ENCODE measurements around the gene PTPN11. TPM values are rescaled to one million over a fixed set of nuclear protein-coding genes. Genes with fewer than 3 reads are reported as not detected.

Gene PTPN11
- total and polyA plus RNA-seq, 2 of the 13 experiments (the other 11 are each of a cell fraction or from before 2014, with no cell fraction given), result 30.0 to 63.5 TPM

GRCh38 chr12:112446008-112446725 lies 27.4 kb downstream of the PTPN11 start:
- in situ Hi-C loops (cut with HindIII; ENCODE audit: extremely low pct_ligation_motif_present, low pct_unique_long_range_greater_than_20kb), result no loop called here
- 98% methylated on average over 3 of the region's 3 CpGs for WGBS (ENCODE audit: low lambda C conversion rate)
- Histone ChIP-seq H3K4me1 (ENCODE audit: insufficient read depth, low read length) (no peaks in the 10 kb centered on the region), H3K79me2 (ENCODE audit: insufficient read depth, low read length) (peaks cover 5% of the 10 kb centered on the region), H3K9ac (ENCODE audit: insufficient read depth, low read depth, low read length) (no peak overlapping the region), H3K9me3 (ENCODE audit: low read length) (no peaks in the 10 kb centered on the region), H3K4me3 (replicated peaks in 1 of 3; ENCODE audit: insufficient read depth in 1 of 3, low read depth in 2 of 3, low read length in 3 of 3) (no peak overlapping the region), H4K20me1 (ENCODE audit: insufficient read depth, low read length) (no peaks in the 10 kb centered on the region), H3K27ac (ENCODE audit: extremely low read length, insufficient read depth, low read length) (no peak overlapping the region), H2AFZ (ENCODE audit: low read length) (no peak overlapping the region), H3K36me3 (replicated peaks in 1 of 2; ENCODE audit: control insufficient read depth in 1 of 2, insufficient read depth in 2 of 2, low read length in 2 of 2) (peaks cover 9 to 28% of the 10 kb centered on the region in 2 experiments; a peak in 4 of 5 replicates), H3K27me3 (ENCODE audit: control insufficient read depth in 1 of 2, insufficient read depth in 2 of 2, low read length in 2 of 2) (no peaks in the 10 kb centered on the region), H3K4me2 (ENCODE audit: low read depth, low read length) (no peak overlapping the region)
- POLR2A ChIA-PET, result no interaction called here
- intact Hi-C loops (cut with micrococcal nuclease; ENCODE audit: unreplicated experiment), result no loop called here
- BruUV-seq (replicated peaks), result no TSS peak
- DNase-seq (ENCODE audit: low spot score) (no peak), ATAC-seq (no peak), FAIRE-seq (no peak)
- no peak for TF ChIP-seq ZNF513 (CRISPR knock-in tag; conservative IDR thresholded peaks at IDR 0.05)
- no peak for TF ChIP-seq MIXL1 (CRISPR knock-in tag; IDR thresholded peaks at IDR 0.05)
- no peak for TF ChIP-seq ZNF329 (CRISPR knock-in tag; IDR thresholded peaks at IDR 0.05; ENCODE audit: low read depth)
- no peak for TF ChIP-seq ZFP1 (CRISPR knock-in tag; IDR thresholded peaks at IDR 0.05)
- no peak for TF ChIP-seq HMG20A (CRISPR knock-in tag; IDR thresholded peaks at IDR 0.05; ENCODE audit: borderline replicate concordance)
- no peak for TF ChIP-seq ETV5 (CRISPR knock-in tag; IDR thresholded peaks at IDR 0.05; ENCODE audit: borderline replicate concordance)
- TF ChIP-seq ZNF615 (CRISPR knock-in tag; IDR thresholded peaks at IDR 0.05; ENCODE audit: borderline replicate concordance), result no peak
- no peak for TF ChIP-seq ZNF839 (CRISPR knock-in tag; IDR thresholded peaks at IDR 0.05; ENCODE audit: borderline replicate concordance)
- TF ChIP-seq ZNF83 (CRISPR knock-in tag; IDR thresholded peaks at IDR 0.05; ENCODE audit: borderline replicate concordance), result no peak
- TF ChIP-seq ZNF512 (CRISPR knock-in tag; IDR thresholded peaks at IDR 0.05), result no peak
- TF ChIP-seq ZNF274 (CRISPR knock-in tag; IDR thresholded peaks at IDR 0.05), result no peak
- TF ChIP-seq, protein P1, sequence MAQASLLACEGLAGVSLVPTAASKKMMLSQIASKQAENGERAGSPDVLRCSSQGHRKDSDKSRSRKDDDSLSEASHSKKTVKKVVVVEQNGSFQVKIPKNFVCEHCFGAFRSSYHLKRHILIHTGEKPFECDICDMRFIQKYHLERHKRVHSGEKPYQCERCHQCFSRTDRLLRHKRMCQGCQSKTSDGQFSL (CRISPR knock-in tag; IDR thresholded peaks at IDR 0.05), result no peak
- TF ChIP-seq GTF3A (CRISPR knock-in tag; conservative IDR thresholded peaks at IDR 0.05), result no peak
- CTCF ChIA-PET (ENCODE audit: low intra/inter-chr PET ratio, low total read pairs), result no interaction called here
